Epithelial cell of proximal tubule (primary cell): ENCODE data around the gene DACH1. TPM values are rescaled to one million over a fixed set of nuclear protein-coding genes. Genes with fewer than 3 reads are reported as not detected.

Experiments used
- DNase-seq: peaks from one replicate; pipeline ENCODE4 v3.0.0-alpha.2; 2011; ENCODE audit warnings: low read depth
- H3K4me3 ChIP-seq: 2 replicates; pipeline ENCODE4 v1.5.1; 2011; ENCODE audit warnings: low read depth, mild to moderate bottlenecking, low read length
- total RNA-seq: library from RNA; depleted of rRNA; stranded (reverse); fragments of >200 nt; gene quantifications from 2 replicates; pipeline ENCODE4 v1.2.3, GENCODE V29; 2015
- TF ChIP-seq, protein P1 (sequence below): conservative IDR thresholded peaks from 2 replicates; pipeline ENCODE4 v1.5.1; 2012; ENCODE audit warnings: low read depth, mild to moderate bottlenecking, low read length

The DACH1 gene
- total RNA-seq, 1 donor from 2014 or later, result 0.86 TPM

DNA sequence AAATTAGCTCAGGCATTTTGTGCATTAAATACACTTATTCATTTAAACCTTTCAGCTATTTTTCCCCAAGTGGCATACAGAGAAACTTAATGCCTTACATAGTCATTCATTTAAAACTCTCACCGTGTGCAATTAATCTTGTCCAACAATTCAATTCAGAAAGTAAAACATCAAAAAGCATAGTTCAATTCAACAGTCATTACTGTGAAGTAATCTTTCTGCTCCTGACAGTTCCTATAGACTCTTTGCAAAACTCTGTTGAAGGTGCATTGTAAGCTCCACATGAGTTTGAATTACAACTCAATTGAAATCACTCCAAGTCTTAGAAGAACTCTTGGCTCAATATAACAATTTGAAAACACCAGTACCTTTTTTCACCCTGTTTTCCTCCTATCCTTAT lies 228.3 kb downstream of the DACH1 start:
- TF ChIP-seq, protein P1, sequence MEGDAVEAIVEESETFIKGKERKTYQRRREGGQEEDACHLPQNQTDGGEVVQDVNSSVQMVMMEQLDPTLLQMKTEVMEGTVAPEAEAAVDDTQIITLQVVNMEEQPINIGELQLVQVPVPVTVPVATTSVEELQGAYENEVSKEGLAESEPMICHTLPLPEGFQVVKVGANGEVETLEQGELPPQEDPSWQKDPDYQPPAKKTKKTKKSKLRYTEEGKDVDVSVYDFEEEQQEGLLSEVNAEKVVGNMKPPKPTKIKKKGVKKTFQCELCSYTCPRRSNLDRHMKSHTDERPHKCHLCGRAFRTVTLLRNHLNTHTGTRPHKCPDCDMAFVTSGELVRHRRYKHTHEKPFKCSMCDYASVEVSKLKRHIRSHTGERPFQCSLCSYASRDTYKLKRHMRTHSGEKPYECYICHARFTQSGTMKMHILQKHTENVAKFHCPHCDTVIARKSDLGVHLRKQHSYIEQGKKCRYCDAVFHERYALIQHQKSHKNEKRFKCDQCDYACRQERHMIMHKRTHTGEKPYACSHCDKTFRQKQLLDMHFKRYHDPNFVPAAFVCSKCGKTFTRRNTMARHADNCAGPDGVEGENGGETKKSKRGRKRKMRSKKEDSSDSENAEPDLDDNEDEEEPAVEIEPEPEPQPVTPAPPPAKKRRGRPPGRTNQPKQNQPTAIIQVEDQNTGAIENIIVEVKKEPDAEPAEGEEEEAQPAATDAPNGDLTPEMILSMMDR, result no peak
- H3K4me3 ChIP-seq, result no peak overlapping the region
- no peak for DNase-seq

DNA sequence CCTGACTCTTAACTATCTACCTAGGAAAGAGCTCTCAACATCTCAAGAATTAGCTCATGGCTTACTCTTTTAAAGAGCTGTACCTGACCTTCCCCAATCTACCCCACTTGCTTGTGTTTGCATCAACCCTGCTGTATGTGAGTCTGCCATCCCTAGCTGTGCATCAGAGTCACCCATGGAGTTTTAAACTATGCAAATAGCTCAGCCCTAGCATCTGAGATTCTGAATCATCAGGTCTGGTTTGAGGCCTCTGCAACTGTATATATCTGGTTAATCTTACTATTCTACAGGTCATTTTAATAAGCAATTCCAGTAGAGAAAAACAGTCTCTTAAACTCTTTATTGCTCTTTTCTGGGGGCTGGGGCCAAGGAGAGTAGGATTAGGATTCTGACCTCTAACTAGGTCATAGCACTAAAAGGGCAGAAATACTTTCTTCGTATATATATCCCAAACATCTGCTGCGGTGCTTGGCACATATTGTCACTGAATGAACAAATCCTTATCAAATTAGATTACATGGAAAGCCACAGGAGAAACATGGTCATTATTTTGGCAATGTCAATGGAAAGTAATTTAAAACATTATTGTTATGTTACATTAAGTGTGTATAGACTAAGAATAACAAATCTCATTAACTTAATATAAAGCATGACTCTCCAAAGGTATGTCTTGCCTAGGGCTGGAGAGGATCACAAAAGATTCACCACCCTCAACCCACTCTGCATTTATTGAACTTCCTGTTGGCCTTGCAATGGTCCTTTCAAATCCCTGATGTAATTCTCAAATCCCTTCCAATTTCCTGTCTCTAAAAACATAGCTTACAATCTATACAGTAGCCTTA lies 232.2 kb downstream of the DACH1 start:
- no peak overlapping the region for H3K4me3 ChIP-seq
- DNase-seq, result no peak
- TF ChIP-seq, protein P1, result no peak

DNA sequence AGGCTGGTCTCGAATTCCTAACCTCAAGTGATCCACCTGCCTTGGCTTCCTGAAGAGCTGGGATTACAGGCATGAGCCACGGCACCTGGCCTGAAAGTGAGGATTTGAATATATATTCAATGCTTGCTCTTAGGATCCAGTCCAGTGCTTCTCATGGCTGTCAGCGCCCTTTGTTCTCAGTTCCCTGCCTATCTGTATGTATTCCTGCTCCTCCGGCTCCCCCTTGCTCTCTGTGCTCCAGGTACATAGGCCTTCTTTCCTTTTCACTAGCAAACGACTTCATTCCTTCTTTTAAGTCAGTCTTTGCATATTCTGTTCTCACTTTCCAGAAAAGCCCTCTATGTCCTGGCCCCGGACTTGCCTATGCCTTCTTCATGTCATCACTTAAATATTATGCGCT lies 232.8 kb downstream of the DACH1 start:
- no peak overlapping the region for H3K4me3 ChIP-seq
- TF ChIP-seq, protein P1, result no peak
- no peak for DNase-seq

DNA sequence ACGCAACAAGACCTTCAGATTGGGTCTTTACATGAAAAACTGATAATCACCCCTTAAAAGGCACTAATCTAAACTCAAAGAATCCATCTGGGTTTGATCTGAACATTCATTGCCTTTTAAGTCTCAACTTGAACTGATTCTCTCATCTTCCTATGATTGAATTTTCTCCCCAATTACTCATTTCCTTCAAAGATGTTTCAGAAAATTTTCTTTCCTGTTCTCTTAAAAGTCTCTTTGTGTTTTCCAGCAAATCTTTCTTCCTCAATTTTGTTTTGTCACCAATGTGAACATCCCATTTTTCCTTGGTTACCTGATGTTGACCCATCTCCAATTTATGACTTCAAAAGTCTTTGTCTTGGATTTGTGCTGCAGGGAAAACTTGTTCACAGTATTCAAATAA lies 234.3 kb downstream of the DACH1 start:
- no peak overlapping the region for H3K4me3 ChIP-seq
- no peak for DNase-seq
- TF ChIP-seq, protein P1, result no peak

DNA sequence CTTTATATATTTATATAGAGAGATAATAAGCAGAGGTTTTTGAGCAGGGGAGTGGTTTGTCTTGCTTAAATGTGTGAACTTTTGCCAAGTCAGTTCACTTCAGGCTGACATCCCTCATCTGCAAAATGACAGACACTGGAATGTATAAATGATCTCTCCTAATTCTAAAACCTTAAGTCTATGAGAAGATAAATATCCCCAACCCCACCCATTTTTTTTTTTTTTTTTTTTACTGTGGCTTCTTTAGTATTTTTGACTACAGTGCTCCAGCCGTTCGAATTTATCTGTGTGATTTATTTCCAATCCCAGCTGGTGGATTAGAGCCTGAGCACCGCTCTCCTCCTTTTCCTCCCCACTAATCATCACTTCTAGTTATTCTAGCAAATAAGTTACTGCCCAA lies 234.8 kb downstream of the DACH1 start:
- no peak overlapping the region for H3K4me3 ChIP-seq
- no peak for DNase-seq
- TF ChIP-seq, protein P1, result no peak

DNA sequence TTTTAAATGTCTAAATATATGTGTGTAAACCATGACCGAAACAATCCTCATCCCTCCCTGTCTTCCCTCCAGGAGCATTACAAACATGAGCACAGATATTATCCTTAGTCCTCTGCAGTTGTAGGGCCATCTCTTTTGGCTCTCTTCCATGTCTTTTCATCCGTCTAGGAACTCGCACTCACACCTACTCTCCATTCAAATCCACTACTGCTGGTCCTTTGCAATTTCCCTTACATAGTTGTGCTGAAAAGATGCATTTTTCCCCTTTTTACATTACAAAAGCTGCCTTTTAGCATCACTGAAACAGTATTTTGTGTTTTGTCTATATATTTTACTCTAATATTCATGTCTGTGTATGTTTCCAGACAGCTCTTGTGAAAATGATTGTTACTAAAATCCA lies 237.8 kb downstream of the DACH1 start:
- no peak for DNase-seq
- H3K4me3 ChIP-seq, result no peak overlapping the region
- TF ChIP-seq, protein P1, result no peak

DNA sequence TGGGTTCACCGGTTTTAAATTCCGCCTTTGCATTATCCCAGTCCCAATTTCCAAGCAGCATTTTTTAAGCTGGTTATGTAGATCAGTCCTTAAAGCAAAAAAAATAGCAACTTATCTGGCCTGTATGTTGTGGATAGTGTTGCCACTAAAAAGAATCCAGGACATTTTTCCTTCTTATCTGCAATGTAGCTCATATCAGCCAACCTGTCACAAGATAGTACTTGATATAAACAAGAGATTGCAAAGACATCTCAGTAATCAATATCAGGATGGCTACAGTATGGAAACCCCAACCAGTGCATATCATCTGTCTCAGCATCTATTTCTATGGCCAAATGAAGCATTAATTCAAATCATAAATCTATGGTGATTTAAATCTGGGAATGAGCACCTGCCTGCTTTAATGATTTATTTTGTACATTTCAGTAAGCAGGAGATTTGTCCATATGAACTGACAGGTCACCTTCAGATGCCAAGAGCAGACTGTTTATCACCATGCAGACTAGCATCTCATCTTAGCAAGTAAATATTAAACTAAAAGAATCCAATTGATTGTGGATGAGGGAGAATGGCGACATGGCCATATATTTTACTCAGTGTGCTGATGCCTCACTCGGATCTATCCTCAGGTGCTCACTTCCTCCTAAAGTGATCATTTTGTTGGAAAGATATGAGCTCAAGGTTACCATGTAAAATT lies 240.4 kb downstream of the DACH1 start:
- H3K4me3 ChIP-seq, result no peak overlapping the region

More for the DNA sequence above, 240.4 kb downstream of the DACH1 start:
- TF ChIP-seq, protein P1, result no peak
- no peak for DNase-seq
